ENCODE results near the gene MORN3.
A peak's percentile ranks its signal among the peaks of the same experiment; 100 is the strongest.
"Not testable (repeated sequence)": the region's sequence is repeated elsewhere in the genome, so short reads cannot be mapped to it uniquely, and the experiment has no call there.

The MORN3 gene

GRCh38 chr12:121669521-121669900 lies at the start of gene MORN3:
MORN3 (minus strand) TSS chr12:121669654; CDS start chr12:121669483, 171 bp downstream.
- DNase-seq (ENCODE audit: low spot score): no peak

- DNase-seq (ENCODE audit: low spot score): no peak
Measured at GRCh38 chr12:121718653-121719239, 49.3 kb upstream of the MORN3 start.

- peak; percentile 77 for DNase-seq (ENCODE audit: low spot score)
Measured at GRCh38 chr12:121717041-121717699, 47.7 kb upstream of the MORN3 start.

GRCh38 chr12:121715862-121716435 lies 46.5 kb upstream of the MORN3 start:
- no peak for DNase-seq (ENCODE audit: low spot score)

GRCh38 chr12:121715055-121715454 lies 45.6 kb upstream of the MORN3 start:
- not testable (repeated sequence) for DNase-seq (ENCODE audit: low spot score)

GRCh38 chr12:121713793-121714192 lies 44.3 kb upstream of the MORN3 start:
- DNase-seq (ENCODE audit: low spot score): peak; percentile 22

GRCh38 chr12:121713257-121713777 lies 43.9 kb upstream of the MORN3 start:
- DNase-seq (ENCODE audit: low spot score): peak; percentile 41

GRCh38 chr12:121712461-121713256 lies 43.2 kb upstream of the MORN3 start, which contains the start of gene TMEM120B:
TMEM120B (plus strand) TSS chr12:121712752; CDS start chr12:121712896, 144 bp downstream.
- DNase-seq (ENCODE audit: low spot score): peak; percentile 98

- peak; percentile 68 for DNase-seq (ENCODE audit: low spot score)
Measured at GRCh38 chr12:121712190-121712460, 42.7 kb upstream of the MORN3 start.

- DNase-seq (ENCODE audit: low spot score): no peak
Measured at GRCh38 chr12:121711361-121712189, 42.1 kb upstream of the MORN3 start.

GRCh38 chr12:121709478-121709961 lies 40.1 kb upstream of the MORN3 start:
- DNase-seq (ENCODE audit: low spot score): no peak

GRCh38 chr12:121709064-121709424 lies 39.6 kb upstream of the MORN3 start:
- not testable (repeated sequence) for DNase-seq (ENCODE audit: low spot score)

GRCh38 chr12:121708313-121709063 lies 39.0 kb upstream of the MORN3 start:
- no peak for DNase-seq (ENCODE audit: low spot score)

GRCh38 chr12:121705514-121705913 lies 36.1 kb upstream of the MORN3 start:
- no peak for DNase-seq (ENCODE audit: low spot score)

GRCh38 chr12:121702944-121703343 lies 33.5 kb upstream of the MORN3 start:
- no peak for DNase-seq (ENCODE audit: low spot score)

- DNase-seq (ENCODE audit: low spot score): no peak
Measured at GRCh38 chr12:121701667-121702277, 32.3 kb upstream of the MORN3 start.

- not testable (repeated sequence) for DNase-seq (ENCODE audit: low spot score)
Measured at GRCh38 chr12:121697861-121698260, 28.4 kb upstream of the MORN3 start.

- DNase-seq (ENCODE audit: low spot score): peak; percentile 63
Measured at GRCh38 chr12:121697093-121697698, 27.7 kb upstream of the MORN3 start.

GRCh38 chr12:121693155-121693687 lies 23.8 kb upstream of the MORN3 start:
- no peak for DNase-seq (ENCODE audit: low spot score)

- DNase-seq (ENCODE audit: low spot score): not testable (repeated sequence)
Measured at GRCh38 chr12:121692744-121693143, 23.3 kb upstream of the MORN3 start.

Data from GM03348 (cell line).